Left lobe of liver (tissue), 2 donors: ENCODE measurements around the gene LSM14B. TPM values are rescaled to one million over a fixed set of nuclear protein-coding genes. Genes with fewer than 3 reads are reported as not detected.

Source experiments
- ATAC-seq: fragments of 200-7000 bp; cut with Tn5 transposase; one replicate; pipeline ENCODE4 v1.9.1; 2020; ENCODE audit warnings: mild to moderate bottlenecking, moderate library complexity
- DNase-seq: peaks from one replicate; pipeline ENCODE4 v3.0.0-alpha.2; 2020; ENCODE audit warnings: low spot score
- total RNA-seq: library from RNA; stranded (reverse); gene quantifications from one replicate; pipeline ENCODE4 v1.2.1, GENCODE V29; 2021
- donor health status: DM: no; HTN: no; CAD: no; lungs with moderate emphysema.
- donor health status: DM: no; HTN: yes; CAD: no.

LSM14B gene
- total RNA-seq, 1 donor from 2014 or later: 19.6 TPM

GRCh38 chr20:62160876-62161275, 38.6 kb downstream of the LSM14B start:
- ATAC-seq: no peak
- DNase-seq: no peak

- ATAC-seq (peak; percentile 32), DNase-seq (no peak)
Observed at GRCh38 chr20:62161347-62161746, 39.1 kb downstream of the LSM14B start.

- DNase-seq: no peak
- no peak for ATAC-seq
Observed at GRCh38 chr20:62162765-62163484, 40.6 kb downstream of the LSM14B start.

- no peak for ATAC-seq
Observed at GRCh38 chr20:62163485-62163865, 41.2 kb downstream of the LSM14B start.

GRCh38 chr20:62163986-62164762, 41.9 kb downstream of the LSM14B start:
- ATAC-seq (no peak), DNase-seq (no peak)

More at GRCh38 chr20:62163485-62163865, 41.2 kb downstream of the LSM14B start:
- DNase-seq: no peak

- DNase-seq: no peak
- ATAC-seq: no peak
Observed at GRCh38 chr20:62164879-62165761, 42.8 kb downstream of the LSM14B start.

- ATAC-seq: no peak
- no peak for DNase-seq
Observed at GRCh38 chr20:62165762-62166399, 43.6 kb downstream of the LSM14B start.

GRCh38 chr20:62167474-62167873, 45.2 kb downstream of the LSM14B start:
- DNase-seq: no peak
- peak; percentile 45 for ATAC-seq

- DNase-seq: no peak
- ATAC-seq: no peak
Observed at GRCh38 chr20:62168061-62168460, 45.8 kb downstream of the LSM14B start.

- DNase-seq (no peak), ATAC-seq (no peak)
Observed at GRCh38 chr20:62168890-62169435, 46.7 kb downstream of the LSM14B start.

- no peak for DNase-seq
- no peak for ATAC-seq
Observed at GRCh38 chr20:62170536-62170935, 48.3 kb downstream of the LSM14B start.

- ATAC-seq: no peak
- no peak for DNase-seq
Observed at GRCh38 chr20:62171245-62171644, 49.0 kb downstream of the LSM14B start.

GRCh38 chr20:62172666-62173065, 50.4 kb downstream of the LSM14B start:
- ATAC-seq (no peak), DNase-seq (no peak)

- ATAC-seq (no peak), DNase-seq (no peak)
Observed at GRCh38 chr20:62174021-62174804, 51.9 kb downstream of the LSM14B start.

- no peak for DNase-seq
- no peak for ATAC-seq
Observed at GRCh38 chr20:62174870-62175624, 52.8 kb downstream of the LSM14B start.

GRCh38 chr20:62175711-62176110, 53.4 kb downstream of the LSM14B start:
- DNase-seq: no peak
- no peak for ATAC-seq

GRCh38 chr20:62176866-62177265, 54.6 kb downstream of the LSM14B start:
- ATAC-seq (peak; percentile 1), DNase-seq (no peak)

GRCh38 chr20:62177307-62177706, 55.0 kb downstream of the LSM14B start:
- peak; percentile 54 for ATAC-seq
- DNase-seq: peak; percentile 81
